Measurements from ENCODE around the gene NHLRC3.
"Not testable (repeated sequence)": the region's sequence is repeated elsewhere in the genome, so short reads cannot be mapped to it uniquely, and the experiment has no call there.

NHLRC3 gene

GRCh38 chr13:39048806-39049205, 10.6 kb downstream of the NHLRC3 start:
- DNase-seq, result no peak

- DNase-seq, result no peak
Observed at GRCh38 chr13:39049274-39049673, 11.0 kb downstream of the NHLRC3 start.

DNA sequence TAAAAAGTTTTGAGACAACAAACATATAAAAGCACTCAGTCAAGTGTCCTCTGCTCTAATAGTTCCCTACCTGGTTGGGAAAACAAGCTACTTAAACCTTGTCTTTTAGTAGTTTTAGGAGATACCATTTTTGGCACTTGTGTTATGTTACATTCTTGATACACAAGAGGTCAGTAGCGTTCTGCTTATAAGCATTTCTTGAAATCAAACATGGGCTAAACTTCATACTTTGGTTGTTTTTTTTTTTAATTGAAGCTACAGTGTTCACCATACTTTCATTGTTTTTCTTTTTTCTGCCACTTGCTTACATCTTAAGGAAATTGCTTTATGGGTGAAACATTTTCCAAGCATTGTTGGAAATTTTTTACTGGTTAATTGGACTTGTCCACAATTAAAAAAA, 12.9 kb downstream of the NHLRC3 start:
- DNase-seq, result peak; percentile 31

DNA sequence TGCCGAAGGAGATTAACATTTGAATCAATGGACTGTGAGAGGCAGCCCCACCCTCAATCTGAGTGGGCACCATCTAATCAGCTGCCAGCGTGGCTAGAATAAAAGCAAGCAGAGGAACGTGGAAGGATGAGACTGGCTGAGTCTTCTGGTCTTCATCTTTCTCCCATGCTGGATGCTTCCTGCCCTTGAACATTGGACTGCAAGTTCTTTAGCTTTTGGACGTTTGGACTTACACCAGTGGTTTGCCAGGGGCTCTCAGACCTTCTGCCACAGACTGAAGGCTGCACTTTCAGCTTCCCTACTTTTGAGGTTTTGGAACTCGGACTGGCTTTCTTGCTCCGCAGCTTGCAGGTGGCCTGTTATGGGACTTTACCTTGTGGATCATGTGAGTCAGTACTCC, 14.7 kb downstream of the NHLRC3 start:
- no peak for DNase-seq

DNA sequence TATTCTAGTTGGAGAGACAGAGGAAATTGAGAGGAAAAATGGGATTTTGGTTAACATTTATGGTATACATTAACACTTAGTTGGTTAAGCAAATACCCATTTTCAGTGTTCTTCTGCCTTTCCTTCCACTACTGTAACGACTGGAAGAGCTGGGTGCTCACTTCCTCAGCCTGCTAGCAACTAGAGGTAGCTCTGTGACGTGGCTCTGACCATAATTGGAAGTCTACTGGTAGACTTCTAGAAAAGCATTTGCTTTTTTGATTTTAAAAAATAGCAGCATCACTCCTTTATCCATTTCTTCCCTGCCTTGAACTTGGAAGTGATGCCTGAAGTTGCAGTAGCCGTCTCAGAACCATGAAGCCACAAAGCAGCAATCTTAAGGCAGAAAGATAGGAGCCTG, 15.9 kb downstream of the NHLRC3 start:
- DNase-seq, result no peak

DNA sequence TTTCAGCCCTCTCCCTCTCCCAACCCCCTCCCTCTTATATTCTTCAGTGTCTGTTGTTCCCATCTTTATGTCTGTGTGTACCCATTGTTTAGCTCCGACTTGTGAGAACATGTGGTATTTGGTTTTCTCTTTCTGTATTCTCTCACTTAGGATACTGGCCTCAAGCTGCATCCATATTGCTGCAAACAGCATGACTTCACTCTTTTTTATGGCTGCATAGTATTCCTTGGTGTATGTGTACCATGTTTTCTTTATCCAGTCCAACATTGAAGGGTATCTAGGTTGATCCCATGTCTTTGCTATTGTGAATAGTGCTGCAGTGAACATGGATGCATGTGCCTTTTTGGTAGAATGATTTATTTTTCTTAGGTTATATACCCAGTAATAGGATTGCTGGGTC, 17.8 kb downstream of the NHLRC3 start:
- DNase-seq, result no peak

- DNase-seq, result no peak
Observed at GRCh38 chr13:39058040-39058439, 19.8 kb downstream of the NHLRC3 start.

DNA sequence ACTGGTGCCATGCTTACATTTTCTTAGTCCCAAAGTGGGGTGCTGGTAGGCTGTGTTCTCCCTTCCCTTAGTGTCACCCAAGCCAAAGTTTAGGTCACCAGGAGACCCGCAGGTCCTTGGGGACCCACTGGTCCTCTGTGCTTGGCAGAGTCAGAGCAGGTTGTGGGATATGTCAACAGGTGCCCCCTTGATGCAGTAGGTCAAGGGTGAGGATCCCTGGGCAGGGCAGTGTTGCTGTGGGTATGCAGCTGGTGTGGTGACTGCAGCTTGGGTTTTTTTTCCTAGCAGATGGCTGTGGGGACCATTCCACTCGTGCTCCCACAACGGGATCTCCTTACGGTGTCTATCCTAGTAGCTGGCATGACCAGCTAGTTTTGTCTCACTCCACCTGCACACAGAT, 23.7 kb downstream of the NHLRC3 start:
- no peak for DNase-seq

DNA sequence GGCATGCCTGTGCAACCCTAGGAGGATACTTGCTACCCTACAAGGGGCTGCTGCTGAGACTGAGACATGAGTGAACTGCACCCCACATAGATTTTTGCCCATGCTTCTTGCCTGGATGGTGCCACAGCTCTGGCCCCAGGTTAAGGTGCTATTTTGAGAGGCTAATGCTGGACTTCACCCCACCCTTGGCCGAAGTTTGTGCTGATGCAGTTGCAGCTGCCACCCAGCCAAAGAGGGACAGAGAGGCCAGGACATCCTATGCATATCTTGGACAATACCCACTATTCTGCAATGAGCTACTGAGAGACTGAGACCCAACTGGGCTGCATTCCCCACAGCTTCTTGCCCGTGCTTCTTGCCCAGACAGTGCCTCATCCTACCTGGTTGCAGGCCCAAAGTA, 34.6 kb downstream of the NHLRC3 start:
- no peak for DNase-seq

DNA sequence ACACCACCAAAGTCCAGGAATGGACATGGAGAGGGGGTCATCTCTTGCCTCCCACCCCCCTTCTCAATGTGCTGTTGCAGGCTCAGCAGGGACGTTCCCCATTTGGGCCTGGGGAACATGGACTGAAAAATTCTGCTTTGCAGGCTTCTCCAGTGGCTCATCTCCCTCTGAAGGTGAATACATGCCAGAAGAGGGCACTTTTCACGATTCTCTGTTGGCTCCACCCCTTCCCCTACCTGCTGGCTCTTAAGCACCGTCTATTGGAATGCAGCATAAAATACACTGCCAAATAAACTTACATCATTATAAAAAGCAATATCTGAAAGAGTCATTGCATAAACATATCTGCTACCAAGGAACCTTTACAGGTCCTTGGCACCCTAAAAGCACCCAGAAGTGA, 35.7 kb downstream of the NHLRC3 start:
- DNase-seq, result no peak

DNA sequence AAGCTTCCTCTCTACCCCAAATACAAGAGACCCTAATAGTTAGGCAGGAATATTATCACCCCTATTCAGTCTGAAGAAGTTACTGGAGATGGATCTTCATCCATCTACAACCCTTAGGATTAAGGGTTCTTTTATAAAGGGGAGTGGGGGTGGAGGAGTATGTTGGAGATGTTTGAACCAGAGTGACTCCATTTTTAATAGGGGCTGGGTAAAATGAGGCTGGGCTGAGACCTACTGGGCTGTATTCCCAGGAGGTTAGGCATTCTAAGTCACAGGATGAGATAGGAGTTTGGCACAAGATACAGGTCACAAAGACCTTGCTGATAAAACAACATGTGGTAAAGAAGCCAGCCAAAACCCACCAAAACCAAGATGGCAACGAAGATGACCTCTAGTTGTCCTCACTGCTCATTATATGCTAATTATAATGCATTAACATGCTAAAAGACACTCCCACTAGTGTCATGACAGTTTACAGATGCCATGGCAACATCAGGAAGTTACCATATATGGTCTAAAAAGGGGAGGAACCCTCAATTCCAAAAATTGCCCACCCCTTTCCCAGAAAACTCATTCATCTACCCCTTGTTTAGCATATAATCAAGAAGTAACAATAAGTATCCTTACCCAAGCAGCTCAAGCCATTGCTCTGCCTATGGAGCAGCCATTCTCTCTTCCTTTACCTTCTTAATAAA, 48.1 kb downstream of the NHLRC3 start:
- DNase-seq, result not testable (repeated sequence)

GRCh38 chr13:39091586-39091985, 53.3 kb downstream of the NHLRC3 start:
- DNase-seq, result no peak

DNA sequence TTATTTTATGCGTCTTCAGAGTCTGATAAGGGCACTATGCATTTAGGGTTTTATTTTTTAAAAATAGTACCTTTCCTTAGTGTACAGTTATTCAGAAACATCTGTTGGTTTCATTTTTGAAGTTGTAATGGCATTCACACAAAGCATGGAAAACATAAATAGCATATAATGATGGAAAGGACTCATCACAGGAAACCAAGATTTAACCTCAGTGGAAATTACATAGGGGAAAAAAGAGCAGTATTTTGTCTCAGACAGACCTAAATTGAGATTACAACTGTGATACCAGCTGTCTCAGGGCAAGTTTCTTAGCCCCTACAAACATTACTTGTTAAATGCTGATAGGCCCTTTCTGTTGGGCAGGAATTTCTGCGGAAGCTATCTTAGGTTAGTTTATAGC, 57.2 kb downstream of the NHLRC3 start:
- peak; percentile 60 for DNase-seq

DNA sequence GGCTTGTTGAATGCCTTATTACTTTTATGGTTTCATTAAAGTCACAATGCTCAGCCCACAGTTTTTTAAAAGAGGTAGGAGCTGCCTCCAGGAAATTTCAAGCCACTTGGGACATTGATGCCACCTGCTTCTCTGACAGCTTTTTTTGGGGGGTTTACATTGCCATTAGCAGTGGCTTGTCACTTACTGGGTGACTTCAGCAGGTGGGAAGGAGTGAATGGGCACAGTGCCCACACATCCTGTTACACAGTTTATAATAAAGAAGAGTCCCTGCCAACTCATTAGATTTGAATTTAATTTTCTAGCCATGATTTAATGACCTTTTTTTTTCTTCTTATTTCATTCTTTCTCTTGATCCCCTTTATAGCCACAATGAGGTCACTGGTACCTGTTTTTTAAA, 61.0 kb downstream of the NHLRC3 start:
- DNase-seq, result no peak
